HG03175 (cell line): ENCODE results near the gene CELA2A.
"Not testable (repeated sequence)": the region's sequence is repeated elsewhere in the genome, so short reads cannot be mapped to it uniquely, and the experiment has no call there.

Experiments used
- ATAC-seq: cut with Tn5 transposase; IDR thresholded peaks from one replicate; pipeline ENCODE4 v1.9.1; 2021; ENCODE audit warnings: mild to moderate bottlenecking, moderate library complexity; ENCODE audit not compliant: unreplicated experiment

Gene CELA2A

DNA sequence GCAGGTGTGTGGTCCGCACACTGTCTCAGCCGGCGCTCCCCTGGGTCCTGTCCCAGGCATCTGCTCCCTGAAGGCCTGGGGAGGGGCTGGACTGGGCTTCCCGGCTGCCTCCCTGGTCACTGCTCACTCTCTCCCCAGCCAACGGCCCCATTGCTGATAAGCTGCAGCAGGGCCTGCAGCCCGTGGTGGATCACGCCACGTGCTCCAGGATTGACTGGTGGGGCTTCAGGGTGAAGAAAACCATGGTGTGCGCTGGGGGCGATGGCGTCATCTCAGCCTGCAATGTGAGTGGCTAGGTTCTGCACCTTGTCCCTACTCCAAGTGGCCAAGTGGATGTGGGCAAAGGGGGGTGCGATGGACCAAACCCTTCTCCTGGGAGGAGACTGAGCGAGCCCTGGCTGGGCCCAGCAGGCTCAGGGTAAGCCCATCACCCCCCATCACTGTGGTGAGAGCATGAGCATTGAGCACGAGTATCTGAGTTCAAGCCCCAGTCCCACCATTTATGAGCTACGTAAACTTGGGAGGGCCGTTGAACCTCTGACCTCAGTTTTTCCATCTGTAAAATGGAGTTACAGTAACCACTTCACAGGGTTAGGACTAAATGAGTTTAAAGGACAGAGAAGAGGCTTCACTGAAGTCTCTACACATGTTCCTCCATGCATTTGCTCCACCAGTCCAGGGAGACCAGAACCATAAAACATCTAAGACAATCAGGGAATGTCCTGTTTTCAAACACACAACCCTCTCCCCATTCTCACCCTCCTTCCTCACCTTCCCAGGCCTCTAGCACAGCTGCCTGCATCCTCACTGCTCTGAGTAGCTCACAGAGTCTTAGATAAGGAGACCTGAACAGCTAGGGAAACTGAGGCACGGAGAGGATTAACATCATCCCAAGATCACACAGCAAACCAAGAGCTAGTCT, 11.8 kb upstream of the CELA2A start:
- no peak for ATAC-seq

DNA sequence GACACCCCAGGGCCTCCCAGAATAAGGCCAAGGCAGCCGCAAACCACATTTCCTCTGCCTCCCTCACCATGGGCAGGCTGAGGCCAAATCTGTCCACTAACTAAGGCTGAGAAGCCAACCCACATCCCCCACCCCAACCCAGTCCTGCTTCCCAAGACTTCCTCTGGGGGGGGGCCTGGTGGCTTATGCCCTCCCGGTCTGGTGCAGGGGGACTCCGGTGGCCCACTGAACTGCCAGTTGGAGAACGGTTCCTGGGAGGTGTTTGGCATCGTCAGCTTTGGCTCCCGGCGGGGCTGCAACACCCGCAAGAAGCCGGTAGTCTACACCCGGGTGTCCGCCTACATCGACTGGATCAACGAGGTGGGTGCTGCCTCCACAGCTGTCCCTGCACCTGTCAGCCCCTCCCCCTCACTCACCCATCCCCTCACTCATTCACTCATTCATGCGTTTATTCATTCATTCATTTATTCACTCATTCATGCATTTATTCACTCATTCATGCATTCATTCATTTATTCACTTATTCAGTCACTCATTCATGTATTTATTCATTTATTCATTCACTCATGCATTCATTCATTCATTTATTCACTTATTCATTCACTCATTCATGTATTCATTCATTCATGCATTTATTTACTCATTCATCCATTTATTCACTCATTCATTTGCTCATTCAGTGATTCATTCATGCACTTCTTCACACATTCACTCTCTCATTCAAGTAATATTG, 11.0 kb upstream of the CELA2A start:
- ATAC-seq, result no peak

DNA sequence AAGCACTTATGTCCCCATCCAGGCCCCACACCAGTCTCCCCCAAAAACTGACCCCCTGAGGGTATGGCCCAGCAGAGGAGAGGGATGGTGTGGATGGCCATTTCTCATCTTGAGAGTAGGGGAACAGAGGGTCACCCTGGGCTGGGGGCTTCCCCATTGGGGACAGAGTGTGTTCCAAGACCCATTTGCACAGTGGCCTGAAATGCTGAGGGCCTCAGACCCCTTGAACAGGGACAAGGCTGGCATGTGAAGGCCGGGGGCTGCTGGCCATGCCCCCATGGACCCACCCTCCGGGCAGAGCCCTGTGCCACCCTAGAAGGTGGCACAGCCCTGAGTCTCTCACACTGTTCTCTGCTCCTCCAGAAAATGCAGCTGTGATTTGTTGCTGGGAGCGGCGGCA, 10.3 kb upstream of the CELA2A start:
- no peak for ATAC-seq

DNA sequence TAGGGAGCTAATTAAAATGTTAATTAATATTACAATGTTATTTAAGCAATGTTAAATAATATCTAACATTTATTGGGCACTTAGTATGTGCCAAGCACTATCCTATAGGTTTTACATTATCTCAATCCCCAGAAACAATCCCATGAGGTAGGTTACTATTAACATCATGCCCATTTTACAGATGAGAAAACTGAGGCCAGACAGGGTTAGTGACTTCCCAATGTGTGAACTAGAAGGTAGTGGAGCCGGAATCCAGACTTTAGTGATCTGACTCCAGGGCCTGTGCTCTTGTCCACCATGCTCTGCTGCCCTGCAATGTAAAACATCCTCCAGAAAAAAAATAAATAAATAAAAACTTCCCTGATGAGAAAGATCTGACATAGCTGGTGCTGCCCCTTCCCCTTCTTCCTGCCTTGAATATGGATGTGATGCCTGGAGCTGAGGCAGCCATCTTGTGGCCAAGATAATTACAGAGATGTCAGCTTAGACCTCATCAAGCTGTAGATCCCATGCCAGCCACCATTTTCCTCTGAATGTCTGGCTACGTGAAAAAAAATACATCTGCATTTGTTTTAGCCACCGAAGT, 7.6 kb upstream of the CELA2A start:
- ATAC-seq, result no peak

DNA sequence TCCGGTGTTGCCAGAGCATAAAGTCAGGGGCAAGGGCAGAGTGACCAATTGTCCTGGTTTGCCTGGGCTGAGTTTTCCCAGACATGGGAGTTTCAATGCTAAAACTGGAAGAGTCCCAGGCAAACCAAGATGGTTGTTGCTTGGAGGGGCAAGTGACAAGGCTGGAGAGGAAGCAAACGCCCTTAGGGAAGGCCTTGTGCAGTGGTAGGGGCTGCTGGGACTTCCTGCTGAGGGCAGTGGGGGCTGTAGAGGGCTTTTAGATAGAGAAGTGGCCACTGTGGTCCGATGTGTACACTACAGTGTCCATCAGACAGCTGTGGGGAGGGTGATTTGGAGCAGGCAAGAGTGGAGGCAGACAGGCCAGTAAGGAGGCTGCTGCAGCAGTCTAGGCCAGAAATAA, 7.0 kb upstream of the CELA2A start:
- ATAC-seq, result no peak

DNA sequence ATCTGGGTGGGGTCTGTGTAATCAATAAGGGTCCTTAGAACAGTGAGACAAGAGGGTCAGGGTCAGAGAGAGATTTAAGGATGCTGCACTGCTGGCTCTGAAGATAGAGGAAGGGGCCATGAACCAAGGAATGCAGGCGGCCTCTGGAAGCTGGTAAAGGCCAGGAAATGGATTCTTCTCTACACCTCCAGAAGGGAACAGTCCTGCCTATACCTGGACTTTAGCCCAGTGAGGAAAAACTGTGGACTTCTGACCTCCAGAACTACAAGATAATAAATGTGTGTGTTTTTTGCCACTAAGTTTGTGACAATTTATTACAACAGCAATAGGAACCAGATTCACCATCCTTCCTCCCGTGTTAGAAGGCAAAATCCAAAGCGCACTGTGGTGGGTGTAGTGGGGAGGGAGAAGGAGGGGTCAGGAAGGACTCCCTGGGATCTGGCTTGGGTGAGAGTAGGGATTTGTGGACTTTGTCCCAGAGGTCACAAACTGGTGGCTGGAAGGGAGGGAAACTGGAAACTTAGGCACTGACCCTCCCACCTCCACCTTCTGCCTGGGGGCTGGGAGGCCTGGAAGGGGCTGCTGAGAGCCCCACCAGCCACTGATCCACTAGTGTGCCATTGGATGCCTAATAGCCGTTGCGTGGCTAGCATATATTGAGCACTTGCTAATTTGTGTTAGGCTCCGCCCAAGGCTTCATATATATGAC, 5.4 kb upstream of the CELA2A start:
- no peak for ATAC-seq

DNA sequence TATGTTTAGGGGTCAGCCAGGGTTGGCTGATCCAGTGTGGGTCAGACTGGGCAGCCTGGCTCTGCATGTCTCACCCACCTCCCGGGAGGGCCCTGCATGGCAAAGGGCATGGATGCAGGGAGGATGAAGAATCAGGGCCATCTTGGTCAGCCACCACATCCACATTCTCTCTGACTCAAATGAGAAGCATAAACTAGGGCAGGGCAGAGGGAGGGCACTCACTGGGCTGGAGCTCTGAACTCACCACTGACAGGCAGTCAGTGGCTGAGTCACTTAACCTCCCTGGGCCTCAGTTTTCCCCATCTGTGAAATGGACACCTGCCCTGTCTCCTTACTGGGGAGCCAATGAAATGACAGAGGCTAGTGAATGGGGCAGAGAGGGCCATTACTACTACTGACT, 4.3 kb upstream of the CELA2A start:
- ATAC-seq, result no peak

DNA sequence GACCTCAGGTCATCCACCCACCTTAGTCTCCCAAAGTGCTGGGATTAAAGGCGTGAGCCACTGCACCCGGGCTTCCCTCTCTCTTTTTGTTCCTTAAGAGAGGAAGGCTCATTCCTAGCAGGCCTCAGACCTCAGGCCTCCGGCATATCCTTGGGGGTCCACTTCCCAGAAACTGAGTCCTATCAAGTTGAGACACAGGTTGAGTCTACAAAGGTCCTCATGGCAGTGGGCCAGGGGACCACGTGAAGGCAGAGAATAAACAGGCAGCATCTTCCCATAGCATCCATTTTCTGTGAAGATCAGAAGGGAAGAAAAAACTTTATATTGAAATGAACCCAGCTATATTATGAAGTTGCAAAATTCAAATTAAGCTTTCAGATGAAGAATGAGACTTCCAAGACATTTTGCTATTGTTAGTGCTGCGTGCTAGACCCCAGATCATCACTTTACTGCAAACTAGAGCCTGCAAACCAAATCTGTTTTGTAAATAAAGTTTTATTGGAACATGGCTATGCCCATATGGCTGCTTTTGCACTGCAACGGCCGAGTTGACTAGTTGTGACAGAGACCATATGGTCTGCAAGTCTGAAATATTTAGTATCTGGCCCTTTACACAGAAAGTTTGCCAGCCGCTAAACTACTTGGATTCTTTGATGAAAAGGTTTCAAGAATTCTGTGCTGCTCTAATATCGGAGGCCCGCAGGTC, 3.5 kb upstream of the CELA2A start:
- ATAC-seq, result no peak

DNA sequence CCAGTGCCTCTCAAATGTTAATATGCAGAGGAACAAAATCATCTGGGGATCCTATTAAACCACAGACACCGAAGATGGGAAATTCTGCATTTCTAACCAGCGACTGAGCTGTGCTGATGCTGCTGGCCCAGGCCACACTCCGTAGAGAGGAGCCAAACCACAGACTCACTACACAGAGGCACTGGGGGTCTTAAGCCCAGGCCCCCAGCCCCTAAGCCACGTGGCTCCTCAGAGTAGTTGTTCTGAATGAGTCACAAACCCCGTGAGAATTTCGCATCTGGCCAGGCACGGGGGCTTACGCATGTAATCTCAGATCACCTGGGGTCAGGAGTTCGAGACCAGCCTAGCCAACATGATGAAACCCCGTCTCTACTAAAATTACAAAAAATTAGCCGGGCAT, 2.8 kb upstream of the CELA2A start:
- no peak for ATAC-seq

DNA sequence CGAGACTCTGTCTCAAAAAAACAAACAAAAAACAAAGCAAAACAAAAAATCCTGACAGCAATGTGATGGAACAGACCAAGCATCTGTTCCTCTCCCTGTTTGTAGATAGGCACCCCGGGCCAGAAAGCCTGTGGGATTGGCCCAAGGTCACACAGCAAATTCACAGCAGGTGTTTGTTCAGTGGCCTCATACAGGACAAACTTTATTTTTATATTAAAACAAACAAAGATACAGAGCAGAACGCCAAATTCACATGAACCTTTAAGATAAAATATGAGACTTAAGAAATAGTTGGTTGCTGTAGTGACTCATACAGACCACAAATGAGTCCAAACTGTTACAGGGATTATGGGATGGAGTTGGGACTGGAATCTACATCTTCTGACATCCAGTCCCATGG, 2.3 kb upstream of the CELA2A start:
- ATAC-seq, result no peak

DNA sequence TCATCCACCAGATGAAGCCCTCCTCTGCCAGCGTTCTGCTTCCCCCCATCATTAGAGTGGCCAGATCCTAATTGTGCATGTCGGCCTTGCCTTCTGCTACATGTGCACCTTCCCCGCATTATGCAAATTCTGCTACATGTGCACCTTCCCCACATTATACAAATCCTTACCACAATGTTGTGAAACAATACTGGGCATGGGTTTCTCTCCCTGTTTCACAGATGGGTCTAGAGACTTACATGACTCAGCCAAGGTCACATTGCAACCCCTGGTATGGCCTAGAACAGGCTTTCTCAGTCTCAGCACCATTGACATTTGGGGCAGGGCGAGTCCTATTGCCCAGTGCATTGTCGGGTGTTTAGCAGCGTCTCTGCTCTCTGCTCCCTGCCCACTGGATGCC, 1.0 kb upstream of the CELA2A start:
- no peak for ATAC-seq

DNA sequence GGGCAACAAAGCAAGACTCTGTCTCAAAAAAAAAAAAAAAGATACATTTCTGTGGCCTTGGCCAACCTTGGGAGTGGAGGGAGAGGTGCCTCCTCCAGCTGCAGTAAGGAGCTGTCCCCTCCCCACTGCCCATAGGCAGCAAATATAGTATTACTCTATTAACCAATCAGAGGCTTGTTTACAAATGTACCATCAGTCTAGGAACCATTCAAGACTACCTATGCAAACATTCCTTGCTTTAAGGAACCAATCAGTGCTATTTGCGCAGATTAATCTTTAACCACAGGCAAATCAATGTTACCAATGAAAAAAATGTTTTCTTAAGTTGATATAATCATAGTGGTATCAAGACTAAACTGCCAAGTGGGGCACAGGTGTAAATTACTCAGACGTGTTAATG, 1.1 kb downstream of the CELA2A start:
- no peak for ATAC-seq

DNA sequence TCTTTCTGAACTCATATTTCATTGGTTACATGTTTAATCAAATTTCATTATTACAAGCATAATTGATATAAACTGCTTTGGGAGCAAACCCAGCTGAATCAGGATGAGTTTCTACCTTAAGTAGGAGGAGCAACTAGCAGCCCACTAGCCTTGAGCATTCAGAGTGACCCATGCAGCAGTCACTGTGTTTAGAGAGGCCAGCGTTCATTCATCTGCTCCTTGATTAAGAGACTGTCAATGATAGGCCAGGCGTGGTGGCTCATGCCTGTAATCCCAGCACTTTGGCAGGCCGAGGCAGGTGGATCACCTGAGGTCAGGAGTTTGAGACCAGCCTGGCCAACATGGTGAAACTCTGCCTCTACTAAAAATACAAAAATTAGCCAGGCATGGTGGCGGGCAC, 1.9 kb downstream of the CELA2A start:
- ATAC-seq, result not testable (repeated sequence)

DNA sequence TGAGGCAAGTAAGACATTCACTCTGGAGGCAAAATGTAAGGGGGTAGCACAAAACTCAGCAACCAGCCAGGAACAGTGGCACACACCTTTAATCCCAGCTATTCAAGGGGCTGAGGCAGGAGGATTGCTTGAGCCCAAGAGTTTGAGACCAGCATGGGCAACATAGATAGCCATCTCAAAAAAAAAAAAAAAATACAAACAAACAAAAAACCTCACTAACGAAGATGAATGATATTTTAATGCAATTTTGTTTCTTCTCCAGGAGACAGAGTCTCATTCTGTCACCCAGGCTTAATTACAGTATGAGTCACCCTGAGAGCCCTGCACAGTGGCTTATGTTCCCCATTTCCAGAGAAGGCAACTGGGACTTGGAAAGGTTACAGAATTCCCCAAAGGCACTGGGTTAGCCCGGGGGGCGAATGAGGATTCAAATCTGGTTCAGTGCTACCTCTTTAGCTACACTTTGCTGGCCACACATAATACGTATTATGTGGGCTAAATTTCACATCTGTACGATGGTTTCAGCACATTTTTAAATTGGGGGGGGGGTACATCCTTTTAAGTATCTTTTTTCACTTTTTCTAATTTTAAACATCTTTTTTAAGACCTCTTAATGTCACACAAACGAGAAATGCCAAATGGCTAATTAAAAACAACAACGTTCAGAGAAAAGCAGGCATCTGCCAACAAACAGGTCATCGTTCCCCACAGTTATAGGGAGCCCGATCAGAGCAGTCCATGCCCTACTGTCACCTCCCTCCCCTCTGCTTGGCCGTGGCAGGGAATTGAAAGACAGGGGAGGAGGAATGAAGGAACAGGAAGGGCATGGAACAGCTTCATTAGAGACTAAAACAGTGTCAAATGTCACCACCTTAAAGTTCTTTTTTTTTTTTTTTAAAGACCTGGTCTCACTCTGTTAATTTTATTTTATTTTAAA, 3.5 kb downstream of the CELA2A start:
- no peak for ATAC-seq

DNA sequence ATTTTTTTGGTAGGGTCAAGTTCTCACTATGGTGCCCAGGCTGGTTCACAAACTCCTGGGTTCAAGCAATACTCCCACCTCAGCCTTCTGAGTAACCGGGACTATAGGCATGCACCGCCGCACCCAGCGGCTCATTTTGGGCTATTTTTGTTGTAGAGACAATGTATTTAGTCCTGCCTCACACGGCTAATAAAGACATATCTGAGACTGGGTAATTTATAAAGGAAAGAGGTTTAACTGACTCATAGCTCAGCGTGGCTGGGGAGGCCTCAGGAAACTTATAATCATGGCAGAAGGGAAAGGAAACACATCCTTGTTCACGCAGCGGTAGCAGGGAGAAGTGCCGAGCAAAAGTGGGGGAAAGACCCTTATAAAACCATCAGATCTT, 4.2 kb downstream of the CELA2A start:
- ATAC-seq, result no peak

DNA sequence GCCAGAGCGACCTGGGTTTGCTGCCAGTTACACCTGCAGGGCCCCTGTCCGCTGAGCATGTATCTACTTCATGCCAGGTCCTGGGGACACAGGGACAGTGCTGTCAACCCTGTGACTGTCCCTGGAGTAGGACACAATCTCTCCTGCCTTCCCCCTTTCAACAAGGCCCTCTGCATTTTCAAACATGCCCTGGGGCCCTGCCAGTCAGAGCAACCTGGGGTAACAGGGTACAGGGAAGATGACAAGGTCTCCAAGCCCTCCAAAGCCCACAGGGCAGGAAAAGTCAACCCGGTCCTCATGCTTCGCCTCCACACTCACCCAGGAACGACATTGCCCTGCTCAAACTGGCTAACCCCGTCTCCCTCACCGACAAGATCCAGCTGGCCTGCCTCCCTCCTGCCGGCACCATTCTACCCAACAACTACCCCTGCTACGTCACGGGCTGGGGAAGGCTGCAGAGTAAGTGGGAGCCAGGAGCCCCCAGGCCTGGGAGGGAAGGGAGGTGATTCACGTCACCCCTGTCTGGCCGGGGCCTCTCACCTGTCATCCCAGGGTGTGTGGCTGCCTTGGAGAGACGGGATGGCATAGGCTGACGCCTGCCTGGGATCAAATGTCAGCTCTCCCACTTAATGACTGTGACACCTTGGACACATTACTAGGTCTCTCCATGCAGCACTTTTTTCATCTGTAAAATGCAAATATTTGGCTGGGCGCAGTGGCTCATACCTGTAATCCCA, 6.7 kb downstream of the CELA2A start:
- ATAC-seq, result not testable (repeated sequence)

DNA sequence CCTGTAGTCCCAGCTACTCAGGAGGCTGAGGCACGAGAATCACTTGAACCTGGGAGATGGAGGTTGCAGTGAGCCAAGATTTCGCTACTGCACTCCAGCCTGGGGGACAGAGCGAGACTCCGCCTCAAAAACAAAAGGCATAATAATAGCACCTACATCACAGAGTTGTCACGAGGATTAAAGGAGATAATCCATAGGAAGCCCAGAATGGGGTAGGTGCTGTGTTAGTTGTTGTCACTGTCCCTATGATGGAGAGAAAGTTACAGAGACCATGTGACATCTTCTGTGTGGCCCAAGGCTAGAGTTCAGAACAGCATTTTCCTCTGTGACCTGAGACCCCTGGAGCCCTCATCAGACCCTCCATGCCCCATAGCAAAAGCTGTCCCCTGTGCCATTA, 7.4 kb downstream of the CELA2A start:
- not testable (repeated sequence) for ATAC-seq

DNA sequence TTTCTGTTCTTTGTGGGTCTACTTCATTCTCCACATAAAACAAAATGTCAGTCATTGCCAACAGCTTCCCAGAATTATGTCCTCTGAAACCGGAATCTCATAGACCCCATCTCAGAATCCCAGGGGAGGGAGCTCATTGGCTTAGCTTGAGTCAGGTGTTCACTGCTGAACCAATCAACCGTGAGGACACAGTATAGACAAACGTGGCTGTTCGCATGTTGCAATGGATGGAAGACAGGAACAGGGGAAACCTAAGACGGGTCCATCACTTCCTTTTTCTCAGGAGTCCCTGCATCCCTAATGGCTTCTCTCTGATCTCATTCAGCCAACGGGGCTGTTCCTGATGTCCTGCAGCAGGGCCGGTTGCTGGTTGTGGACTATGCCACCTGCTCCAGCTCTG, 9.1 kb downstream of the CELA2A start:
- ATAC-seq, result no peak
